DOHH2 (cell line): ENCODE results near the gene STON1.

Source experiments
- H3F3A ChIP-seq: fragments of 200-600 bp; sonication (generic), shearing (Covaris generic); 2 replicates; pipeline ENCODE4 v1.6.0; 2016; ENCODE audit warnings: antibody characterized with exemption, mild to moderate bottlenecking; ENCODE audit not compliant: control insufficient read depth, insufficient read depth
- H3K27ac ChIP-seq: fragments of 200-600 bp; sonication (generic); 2 replicates; pipeline ENCODE4 v1.5.1; 2014; ENCODE audit warnings: low read depth, mild to moderate bottlenecking, low read length, moderate library complexity
- H3K27me3 ChIP-seq: fragments of 200-600 bp; sonication (generic); 2 replicates; pipeline ENCODE4 v1.6.1; 2014; ENCODE audit warnings: mild to moderate bottlenecking, low read length, mixed read lengths; ENCODE audit not compliant: control insufficient read depth
- H3K36me3 ChIP-seq: fragments of 200-600 bp; sonication (generic); 2 replicates; pipeline ENCODE4 v1.6.1; 2014; ENCODE audit warnings: mild to moderate bottlenecking, low read length, moderate library complexity, mixed read lengths; ENCODE audit not compliant: control insufficient read depth
- H3K4me1 ChIP-seq: fragments of 200-600 bp; sonication (generic); 2 replicates; pipeline ENCODE4 v1.6.1; 2014; ENCODE audit warnings: mild to moderate bottlenecking, low read length, mixed read lengths; ENCODE audit not compliant: control insufficient read depth
- H3K4me2 ChIP-seq: fragments of 200-600 bp; sonication (generic); 2 replicates; pipeline ENCODE4 v1.6.0; 2014; ENCODE audit warnings: mild to moderate bottlenecking, low read length, moderate library complexity
- H3K4me3 ChIP-seq: fragments of 200-600 bp; sonication (generic); 2 replicates; pipeline ENCODE4 v1.5.1; 2014; ENCODE audit warnings: mild to moderate bottlenecking, low read length, mixed read lengths
- H3K79me2 ChIP-seq: fragments of 200-600 bp; sonication (generic); 2 replicates; pipeline ENCODE4 v1.6.1; 2014; ENCODE audit warnings: mild to moderate bottlenecking, low read length, mixed read lengths; ENCODE audit not compliant: control insufficient read depth
- H3K9me2 ChIP-seq: fragments of 200-600 bp; sonication (generic); replicated peaks from 2 replicates; pipeline ENCODE4 v1.6.1; 2014; ENCODE audit warnings: mild to moderate bottlenecking, low read length, mixed read lengths; ENCODE audit not compliant: control insufficient read depth
- H3K9me3 ChIP-seq: fragments of 200-600 bp; sonication (generic); 2 replicates; pipeline ENCODE4 v1.6.1; 2014; ENCODE audit warnings: antibody characterized with exemption, low read length, mixed read lengths; ENCODE audit not compliant: control insufficient read depth, insufficient read depth
- H4K20me1 ChIP-seq: fragments of 200-600 bp; sonication (generic); 2 replicates; pipeline ENCODE4 v1.6.0; 2014; ENCODE audit warnings: low read depth, mild to moderate bottlenecking, antibody characterized with exemption, low read length, moderate library complexity; ENCODE audit not compliant: control insufficient read depth, insufficient read depth
- EZH2phosphoT487 ChIP-seq: fragments of 200-600 bp; sonication (generic); IDR thresholded peaks from 2 replicates; pipeline ENCODE4 v1.6.1; 2017; ENCODE audit warnings: borderline replicate concordance, mild to moderate bottlenecking, antibody characterized with exemption, low read length, moderate library complexity, mixed read lengths
- TF ChIP-seq, protein P1 (sequence below): fragments of 200-600 bp; sonication (generic); IDR thresholded peaks from one replicate; pipeline ENCODE4 v1.5.1; 2014; ENCODE audit warnings: antibody characterized with exemption, mild to moderate bottlenecking, low read depth, low read length; ENCODE audit not compliant: poor library complexity, severe bottlenecking

The STON1 gene

DNA sequence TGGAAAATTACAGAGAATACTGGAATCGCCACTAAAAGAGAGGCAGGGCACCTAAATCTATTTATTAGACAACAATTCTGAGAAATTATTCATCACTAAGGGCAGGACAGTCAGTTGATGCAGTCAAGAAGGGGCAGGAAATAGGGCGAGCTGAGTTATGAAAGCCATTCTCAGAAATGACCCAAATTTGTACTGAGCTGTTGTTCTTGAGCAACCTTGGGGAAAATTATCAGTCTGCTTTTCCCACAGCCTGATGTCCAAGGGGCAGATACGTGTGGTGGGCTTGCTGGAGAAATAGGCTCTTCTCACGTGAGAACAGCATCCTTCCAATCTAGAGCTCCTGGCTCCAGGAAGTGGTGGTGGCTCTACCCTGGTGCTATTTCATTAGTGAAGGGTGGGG, 38.6 kb downstream of the STON1 start:
- Histone ChIP-seq H3K79me2 (no peaks in the 10 kb centered on the region), H3K4me3 (no peak overlapping the region), H3K4me1 (no peaks in the 10 kb centered on the region), H4K20me1 (no peaks in the 10 kb centered on the region), H3K27me3 (no peaks in the 10 kb centered on the region), H3K27ac (no peak overlapping the region), H3K9me2 (no peaks in the 10 kb centered on the region), H3K36me3 (no peaks in the 10 kb centered on the region), H3K9me3 (no peaks in the 10 kb centered on the region), H3F3A (no peaks in the 10 kb centered on the region), H3K4me2 (no peak overlapping the region)
- TF ChIP-seq EZH2phosphoT487, result no peak
- TF ChIP-seq, protein P1, sequence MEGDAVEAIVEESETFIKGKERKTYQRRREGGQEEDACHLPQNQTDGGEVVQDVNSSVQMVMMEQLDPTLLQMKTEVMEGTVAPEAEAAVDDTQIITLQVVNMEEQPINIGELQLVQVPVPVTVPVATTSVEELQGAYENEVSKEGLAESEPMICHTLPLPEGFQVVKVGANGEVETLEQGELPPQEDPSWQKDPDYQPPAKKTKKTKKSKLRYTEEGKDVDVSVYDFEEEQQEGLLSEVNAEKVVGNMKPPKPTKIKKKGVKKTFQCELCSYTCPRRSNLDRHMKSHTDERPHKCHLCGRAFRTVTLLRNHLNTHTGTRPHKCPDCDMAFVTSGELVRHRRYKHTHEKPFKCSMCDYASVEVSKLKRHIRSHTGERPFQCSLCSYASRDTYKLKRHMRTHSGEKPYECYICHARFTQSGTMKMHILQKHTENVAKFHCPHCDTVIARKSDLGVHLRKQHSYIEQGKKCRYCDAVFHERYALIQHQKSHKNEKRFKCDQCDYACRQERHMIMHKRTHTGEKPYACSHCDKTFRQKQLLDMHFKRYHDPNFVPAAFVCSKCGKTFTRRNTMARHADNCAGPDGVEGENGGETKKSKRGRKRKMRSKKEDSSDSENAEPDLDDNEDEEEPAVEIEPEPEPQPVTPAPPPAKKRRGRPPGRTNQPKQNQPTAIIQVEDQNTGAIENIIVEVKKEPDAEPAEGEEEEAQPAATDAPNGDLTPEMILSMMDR, result no peak

DNA sequence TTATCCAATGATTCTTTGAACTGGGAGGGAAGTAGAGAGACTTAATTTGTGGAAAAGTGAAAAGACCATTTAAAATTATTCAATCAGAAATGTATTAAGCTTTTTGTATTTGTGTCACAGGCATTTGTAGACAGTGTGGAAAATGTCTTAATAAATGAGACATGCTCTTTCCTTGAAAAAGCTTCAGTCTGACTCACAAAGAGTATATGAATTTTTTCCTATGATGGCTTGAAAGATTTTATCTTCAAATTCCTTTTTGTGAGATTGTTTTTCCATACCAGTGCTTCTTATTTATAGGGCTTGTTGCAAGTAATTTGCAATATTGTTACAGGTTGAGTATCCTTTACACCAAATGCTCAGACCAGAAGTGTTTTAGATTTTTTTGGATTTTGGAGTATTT, 39.5 kb downstream of the STON1 start:
- Histone ChIP-seq H3K79me2 (no peaks in the 10 kb centered on the region), H3F3A (no peaks in the 10 kb centered on the region), H3K9me2 (no peaks in the 10 kb centered on the region), H4K20me1 (no peaks in the 10 kb centered on the region), H3K27me3 (no peaks in the 10 kb centered on the region), H3K36me3 (no peaks in the 10 kb centered on the region), H3K27ac (no peak overlapping the region), H3K4me2 (no peak overlapping the region), H3K4me3 (no peak overlapping the region), H3K9me3 (no peaks in the 10 kb centered on the region), H3K4me1 (no peaks in the 10 kb centered on the region)
- TF ChIP-seq, protein P1, result no peak
- TF ChIP-seq EZH2phosphoT487, result no peak

DNA sequence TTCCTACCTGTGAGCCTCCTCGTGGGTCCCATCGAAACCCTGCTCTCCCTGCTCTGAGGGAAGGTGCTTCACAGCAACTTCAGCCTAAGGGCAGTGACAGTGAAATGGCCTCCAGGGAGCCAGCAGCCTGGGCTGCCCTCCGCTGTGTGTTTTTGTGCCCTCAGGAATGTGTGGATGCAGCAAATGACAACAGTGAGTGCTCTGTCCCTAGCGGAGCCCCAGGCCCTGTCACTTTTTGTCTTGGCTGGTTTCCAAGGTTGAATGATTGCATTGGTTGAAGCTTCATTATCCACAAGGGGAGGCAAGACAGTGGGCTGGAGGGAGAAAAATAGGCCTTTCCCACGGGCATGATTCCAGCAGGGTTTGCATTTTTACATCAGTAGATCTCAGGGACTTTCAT, 42.9 kb downstream of the STON1 start:
- no peaks in the 10 kb centered on the region for H3K9me2 ChIP-seq
- no peak overlapping the region for H3K4me2 ChIP-seq
- no peak overlapping the region for H3K27ac ChIP-seq
- H3K9me3 ChIP-seq, result no peaks in the 10 kb centered on the region
- TF ChIP-seq EZH2phosphoT487, result no peak
- TF ChIP-seq, protein P1, result no peak
- no peaks in the 10 kb centered on the region for H3K4me1 ChIP-seq
- H3F3A ChIP-seq, result no peaks in the 10 kb centered on the region
- no peaks in the 10 kb centered on the region for H3K36me3 ChIP-seq
- no peaks in the 10 kb centered on the region for H3K27me3 ChIP-seq
- H4K20me1 ChIP-seq, result no peaks in the 10 kb centered on the region
- H3K79me2 ChIP-seq, result no peaks in the 10 kb centered on the region
- no peak overlapping the region for H3K4me3 ChIP-seq
